Activated naive CD8-positive, alpha-beta T cell treated with anti-CD3 and anti-CD28 coated beads for 36 hours (primary cell): ENCODE data around the gene LAMA3. TPM values are rescaled to one million over a fixed set of nuclear protein-coding genes. Genes with fewer than 3 reads are reported as not detected.
A peak's percentile ranks its signal among the peaks of the same experiment; 100 is the strongest.

Source experiments
- DNase-seq: peaks from one replicate; pipeline ENCODE4 v3.0.0; 2021
- H3K27ac Mint-ChIP-seq: one replicate; pipeline ENCODE4 v1.8.0; 2022; ENCODE audit warnings: mild to moderate bottlenecking, moderate library complexity, mixed read lengths
- H3K27me3 Mint-ChIP-seq: one replicate; pipeline ENCODE4 v1.8.0; 2022; ENCODE audit warnings: mild to moderate bottlenecking, mixed read lengths
- H3K36me3 Mint-ChIP-seq: one replicate; pipeline ENCODE4 v1.8.0; 2021; ENCODE audit warnings: mild to moderate bottlenecking, mixed read lengths
- H3K4me1 Mint-ChIP-seq: one replicate; pipeline ENCODE4 v1.8.0; 2021; ENCODE audit warnings: mixed read lengths
- H3K4me3 Mint-ChIP-seq: one replicate; pipeline ENCODE4 v1.8.0; 2022; ENCODE audit warnings: mild to moderate bottlenecking, moderate library complexity, mixed read lengths
- H3K9me3 Mint-ChIP-seq: one replicate; pipeline ENCODE4 v1.8.0; 2022; ENCODE audit warnings: mixed read lengths
- total RNA-seq, 2 experiments: library from RNA; stranded (reverse); gene quantifications; one replicate each; pipeline ENCODE4 v1.2.3, GENCODE V29; 2021

LAMA3 gene
- total RNA-seq, 2 experiments from 2014 or later = 0.31 to 0.42 TPM

DNA sequence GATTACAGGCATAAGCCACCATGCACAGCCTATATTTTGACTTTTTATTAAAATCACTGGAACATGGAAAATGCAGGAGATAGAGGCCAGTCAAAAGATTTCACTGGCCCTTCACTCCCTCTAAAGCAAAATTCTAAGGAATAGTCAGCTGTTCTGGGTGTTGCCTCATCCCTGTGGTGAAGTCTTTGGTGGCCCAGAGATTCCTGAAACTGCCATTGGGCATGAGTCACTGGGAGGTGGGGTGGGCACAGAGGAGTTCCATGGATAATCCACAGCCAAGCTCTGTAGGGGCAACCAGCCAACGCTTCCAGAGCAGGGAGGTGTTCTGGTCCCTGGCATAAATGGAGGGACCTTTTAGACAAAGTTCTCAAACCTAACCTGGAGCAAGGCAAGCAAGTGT lies 235.6 kb downstream of the LAMA3 start:
- H3K36me3 Mint-ChIP-seq = no peaks in the 10 kb centered on the region
- no peaks in the 10 kb centered on the region for H3K9me3 Mint-ChIP-seq
- peaks cover 6% of the 10 kb centered on the region for H3K4me1 Mint-ChIP-seq
- no peak overlapping the region for H3K27ac Mint-ChIP-seq
- no peak for DNase-seq
- peaks cover 5% of the 10 kb centered on the region for H3K27me3 Mint-ChIP-seq
- no peak overlapping the region for H3K4me3 Mint-ChIP-seq

DNA sequence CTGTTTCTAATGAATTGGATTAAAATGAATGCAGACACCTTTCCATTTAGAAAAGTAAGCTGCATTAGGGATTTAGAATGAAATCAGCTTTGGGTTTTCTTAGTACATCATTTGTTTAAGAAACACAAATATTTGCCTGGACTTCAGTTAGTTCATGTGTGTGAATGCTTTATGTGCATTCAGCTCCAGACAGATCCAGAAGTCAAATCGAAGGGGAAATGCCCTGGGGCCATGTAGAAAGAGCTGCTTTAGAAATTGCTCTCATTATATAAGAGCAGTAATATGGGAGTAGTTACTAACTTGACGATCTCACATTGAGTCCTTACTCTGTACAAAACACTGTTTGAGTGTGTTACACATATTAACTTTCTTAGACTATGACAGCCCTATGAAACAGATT lies 237.3 kb downstream of the LAMA3 start:
- Mint-ChIP-seq H3K4me1 (peaks cover 8% of the 10 kb centered on the region), H3K27me3 (peaks cover 5% of the 10 kb centered on the region), H3K27ac (no peak overlapping the region), H3K36me3 (no peaks in the 10 kb centered on the region), H3K4me3 (no peak overlapping the region), H3K9me3 (no peaks in the 10 kb centered on the region)
- DNase-seq = no peak

DNA sequence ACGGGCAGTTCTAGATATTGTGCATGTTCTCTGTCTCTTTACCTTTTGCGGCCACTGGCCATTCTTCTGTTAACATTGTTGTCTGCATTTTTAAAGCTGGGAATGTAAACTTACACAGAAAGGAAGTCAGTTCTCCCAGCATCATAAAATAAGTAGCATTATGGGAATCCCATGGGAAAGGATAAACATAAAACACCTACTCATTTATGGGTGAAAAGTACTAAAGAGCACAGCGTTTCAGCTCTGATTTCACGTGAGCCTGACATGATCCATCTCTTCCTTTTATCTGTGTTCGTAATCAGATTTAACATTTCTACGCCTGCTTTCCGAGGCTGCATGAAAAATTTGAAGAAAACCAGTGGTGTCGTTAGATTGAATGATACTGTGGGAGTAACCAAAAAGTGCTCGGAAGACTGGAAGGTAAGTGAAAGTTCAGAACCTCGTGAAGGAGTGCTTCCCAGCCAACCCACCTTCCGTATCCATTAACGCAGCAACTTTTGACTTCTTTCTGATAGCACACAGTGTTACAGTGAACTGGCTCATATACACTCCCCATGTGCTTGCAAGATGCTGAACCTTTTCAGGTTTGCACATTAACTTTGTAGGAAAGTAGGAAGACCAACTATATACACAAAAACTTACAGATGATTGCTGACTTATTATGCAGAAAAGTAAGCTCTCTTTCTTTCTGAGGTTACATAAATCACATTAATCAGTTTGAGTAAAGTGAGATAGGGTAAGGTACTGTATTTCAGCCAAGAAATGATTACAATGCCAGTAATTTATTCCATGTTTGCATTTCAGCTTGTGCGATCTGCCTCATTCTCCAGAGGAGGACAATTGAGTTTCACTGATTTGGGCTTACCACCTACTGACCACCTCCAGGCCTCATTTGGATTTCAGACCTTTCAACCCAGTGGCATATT lies 238.8 kb downstream of the LAMA3 start:
- Mint-ChIP-seq H3K9me3 (no peaks in the 10 kb centered on the region), H3K27me3 (peaks cover 3% of the 10 kb centered on the region), H3K36me3 (no peaks in the 10 kb centered on the region), H3K27ac (no peak overlapping the region), H3K4me1 (peaks cover 8% of the 10 kb centered on the region), H3K4me3 (no peak overlapping the region)
- DNase-seq = no peak

DNA sequence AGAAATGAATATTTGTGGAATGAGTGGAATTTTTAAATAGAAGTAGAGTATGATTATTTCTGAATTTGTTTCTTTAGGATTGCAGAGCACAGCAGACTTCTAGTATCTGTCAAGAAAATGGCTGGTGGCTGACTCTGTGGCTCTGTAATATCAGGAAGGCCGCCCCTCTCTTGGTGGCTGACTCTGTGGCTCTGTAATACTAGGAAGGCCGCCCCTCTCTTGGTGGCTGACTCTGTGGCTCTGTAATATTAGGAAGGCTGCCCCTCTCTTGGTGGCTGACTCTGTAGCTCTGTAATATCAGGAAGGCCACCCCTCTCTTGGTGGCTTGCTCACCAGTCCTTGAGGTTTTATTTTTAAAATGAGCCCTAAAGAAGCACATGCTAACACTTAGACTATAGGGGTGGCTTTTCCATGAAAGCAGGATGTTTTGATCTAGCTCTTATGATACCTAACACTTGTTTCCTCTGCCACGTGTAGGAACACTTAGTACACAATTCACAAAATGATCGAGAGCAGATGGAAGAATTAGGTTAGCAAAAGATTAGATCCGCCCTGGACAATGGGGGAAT lies 240.2 kb downstream of the LAMA3 start:
- Mint-ChIP-seq H3K36me3 (no peaks in the 10 kb centered on the region), H3K4me3 (peak overlapping the region; percentile 22), H3K27ac (peak overlapping the region; percentile 73), H3K4me1 (peaks cover 12% of the 10 kb centered on the region), H3K27me3 (no peaks in the 10 kb centered on the region), H3K9me3 (no peaks in the 10 kb centered on the region)
- peak; percentile 11 for DNase-seq

DNA sequence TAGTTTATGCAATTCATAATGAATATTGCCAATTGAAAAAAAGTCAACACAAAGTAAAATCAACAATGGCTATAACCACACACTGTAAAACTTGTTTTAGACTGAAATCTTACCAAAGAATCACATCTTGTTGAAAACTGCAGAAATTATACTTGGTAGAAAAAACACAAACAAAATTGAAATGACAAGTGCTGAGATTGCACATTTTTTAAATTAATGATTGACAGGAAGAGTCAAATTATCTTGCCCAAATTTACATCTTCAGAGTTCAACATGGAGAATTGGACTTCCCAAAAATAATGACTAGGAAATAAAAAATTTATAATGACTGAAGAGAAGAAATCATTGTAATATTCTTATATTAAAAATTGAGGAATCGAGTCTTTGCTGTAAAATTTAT lies 240.7 kb downstream of the LAMA3 start:
- DNase-seq = no peak
- H3K4me1 Mint-ChIP-seq = peaks cover 13% of the 10 kb centered on the region
- H3K27me3 Mint-ChIP-seq = peaks cover 2% of the 10 kb centered on the region
- H3K9me3 Mint-ChIP-seq = no peaks in the 10 kb centered on the region
- H3K36me3 Mint-ChIP-seq = no peaks in the 10 kb centered on the region
- no peak overlapping the region for H3K4me3 Mint-ChIP-seq
- H3K27ac Mint-ChIP-seq = no peak overlapping the region

DNA sequence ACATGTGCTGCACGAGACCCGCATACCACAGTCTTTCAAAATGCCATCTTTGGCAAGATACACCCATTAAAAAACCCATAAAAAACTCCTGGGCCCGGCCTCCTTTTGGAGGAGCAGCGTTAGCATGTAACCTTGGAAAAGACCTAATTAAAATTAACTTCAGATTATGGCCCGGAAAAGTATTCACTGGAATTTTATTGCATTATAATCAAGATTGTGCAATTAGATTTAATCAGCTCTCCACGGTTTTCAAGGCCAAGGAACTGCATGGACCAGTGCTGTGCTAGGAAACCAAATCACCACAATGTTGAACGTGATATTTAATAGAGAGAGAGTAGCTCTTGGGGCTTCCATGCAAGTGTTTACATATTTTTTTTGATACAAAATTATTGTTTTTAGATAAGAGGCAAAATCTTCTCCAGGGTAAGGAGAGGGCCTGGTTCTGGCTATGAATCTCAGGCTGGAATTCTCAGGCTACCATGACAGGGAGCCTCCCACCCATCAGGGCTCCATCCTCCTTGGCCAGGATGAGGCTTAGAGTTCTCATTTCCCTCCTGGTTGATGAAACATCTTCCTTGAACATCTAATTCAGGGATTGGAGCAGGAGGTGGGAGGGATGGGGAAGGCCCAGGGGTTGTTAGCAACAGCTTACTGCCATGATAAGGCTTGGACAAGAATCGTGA lies 243.3 kb downstream of the LAMA3 start:
- no peak overlapping the region for H3K27ac Mint-ChIP-seq
- H3K4me1 Mint-ChIP-seq = peaks cover 32% of the 10 kb centered on the region
- no peak for DNase-seq
- H3K27me3 Mint-ChIP-seq = peaks cover 3% of the 10 kb centered on the region
- no peaks in the 10 kb centered on the region for H3K36me3 Mint-ChIP-seq
- H3K9me3 Mint-ChIP-seq = no peaks in the 10 kb centered on the region
- no peak overlapping the region for H3K4me3 Mint-ChIP-seq

DNA sequence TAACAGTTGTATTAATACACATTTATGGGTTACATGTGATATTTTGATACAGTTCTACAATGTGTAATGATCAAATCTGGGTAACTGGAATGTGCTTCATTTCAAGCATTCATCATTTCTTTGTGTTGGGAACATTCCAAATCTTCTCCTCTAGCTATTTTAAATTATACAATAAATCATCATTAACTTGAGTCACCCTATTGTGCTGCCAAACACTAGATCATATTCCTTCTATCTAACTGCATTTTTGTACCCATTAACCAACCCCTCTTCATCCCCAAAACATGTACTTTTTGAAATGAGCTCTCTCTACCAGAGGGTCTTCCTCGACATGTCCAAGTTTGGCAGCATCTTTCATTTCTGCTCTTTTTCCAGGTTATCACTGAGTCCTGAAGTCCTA lies 244.2 kb downstream of the LAMA3 start:
- Mint-ChIP-seq H3K27me3 (peaks cover 3% of the 10 kb centered on the region), H3K27ac (no peak overlapping the region), H3K4me3 (no peak overlapping the region), H3K36me3 (no peaks in the 10 kb centered on the region), H3K9me3 (no peaks in the 10 kb centered on the region), H3K4me1 (peaks cover 38% of the 10 kb centered on the region)
- no peak for DNase-seq

DNA sequence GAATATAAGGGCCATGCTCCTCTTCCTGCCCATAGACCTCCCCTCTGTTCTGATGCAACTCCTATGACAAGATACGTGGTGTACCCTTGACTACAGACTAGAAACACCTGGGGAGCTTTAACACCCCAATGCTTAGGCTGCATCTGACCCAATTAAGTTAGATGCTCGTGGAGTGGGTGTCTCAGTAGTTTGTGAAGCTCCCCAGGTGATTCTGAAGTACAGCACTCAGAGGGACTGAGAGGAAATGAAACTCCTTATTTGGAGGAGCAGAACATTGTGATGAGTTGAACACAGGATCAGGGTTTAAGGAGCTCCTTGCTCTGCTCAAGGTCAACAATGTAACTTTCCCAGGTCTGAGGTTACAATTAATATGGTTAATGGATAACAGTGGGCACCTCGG lies 245.0 kb downstream of the LAMA3 start:
- Mint-ChIP-seq H3K9me3 (no peaks in the 10 kb centered on the region), H3K4me1 (peaks cover 45% of the 10 kb centered on the region), H3K36me3 (no peaks in the 10 kb centered on the region), H3K27ac (no peak overlapping the region), H3K4me3 (no peak overlapping the region), H3K27me3 (peaks cover 3% of the 10 kb centered on the region)
- DNase-seq = no peak

DNA sequence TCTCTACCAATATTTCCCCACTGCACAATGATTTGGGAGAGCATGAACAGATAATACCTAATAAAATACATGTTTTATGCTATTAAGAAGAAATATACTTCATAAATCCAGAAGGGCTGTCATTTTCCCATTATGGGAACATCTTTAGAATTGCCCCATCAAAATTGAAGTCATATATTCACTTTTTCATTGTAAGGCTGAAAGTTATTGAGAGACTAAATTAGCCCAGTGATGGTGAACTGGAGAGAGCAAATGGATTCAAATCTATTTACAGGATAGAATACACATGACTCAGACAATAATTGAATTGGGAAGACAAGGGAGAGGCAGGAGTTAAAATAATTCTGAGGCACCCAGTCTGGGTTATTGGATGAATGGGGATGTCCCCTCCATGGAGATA lies 245.6 kb downstream of the LAMA3 start:
- Mint-ChIP-seq H3K4me1 (peaks cover 39% of the 10 kb centered on the region), H3K4me3 (no peak overlapping the region), H3K27ac (no peak overlapping the region), H3K27me3 (peaks cover 3% of the 10 kb centered on the region), H3K36me3 (no peaks in the 10 kb centered on the region), H3K9me3 (no peaks in the 10 kb centered on the region)
- DNase-seq = no peak

DNA sequence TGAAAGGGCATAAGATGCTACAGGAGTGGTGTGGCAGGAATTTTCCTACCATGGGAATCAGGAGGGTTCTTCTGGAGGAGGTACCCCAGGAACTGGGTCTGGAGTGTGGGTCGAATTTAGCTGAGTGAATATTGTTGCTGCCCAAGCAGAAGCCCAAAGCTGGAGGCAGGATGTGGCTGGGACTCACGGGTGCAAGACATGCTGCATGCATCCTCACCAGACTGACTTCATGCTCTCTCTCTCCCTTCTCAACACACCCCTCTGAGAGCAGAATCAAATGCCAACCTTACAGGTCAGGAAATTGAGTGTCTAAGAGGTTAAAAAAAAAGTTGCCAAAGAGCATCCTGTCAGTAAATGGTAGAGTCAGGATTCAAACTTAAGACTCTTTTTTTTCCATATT lies 246.6 kb downstream of the LAMA3 start:
- Mint-ChIP-seq H3K27ac (no peak overlapping the region), H3K27me3 (peaks cover 3% of the 10 kb centered on the region), H3K4me1 (peaks cover 37% of the 10 kb centered on the region), H3K9me3 (no peaks in the 10 kb centered on the region), H3K36me3 (no peaks in the 10 kb centered on the region), H3K4me3 (no peak overlapping the region)
- no peak for DNase-seq

DNA sequence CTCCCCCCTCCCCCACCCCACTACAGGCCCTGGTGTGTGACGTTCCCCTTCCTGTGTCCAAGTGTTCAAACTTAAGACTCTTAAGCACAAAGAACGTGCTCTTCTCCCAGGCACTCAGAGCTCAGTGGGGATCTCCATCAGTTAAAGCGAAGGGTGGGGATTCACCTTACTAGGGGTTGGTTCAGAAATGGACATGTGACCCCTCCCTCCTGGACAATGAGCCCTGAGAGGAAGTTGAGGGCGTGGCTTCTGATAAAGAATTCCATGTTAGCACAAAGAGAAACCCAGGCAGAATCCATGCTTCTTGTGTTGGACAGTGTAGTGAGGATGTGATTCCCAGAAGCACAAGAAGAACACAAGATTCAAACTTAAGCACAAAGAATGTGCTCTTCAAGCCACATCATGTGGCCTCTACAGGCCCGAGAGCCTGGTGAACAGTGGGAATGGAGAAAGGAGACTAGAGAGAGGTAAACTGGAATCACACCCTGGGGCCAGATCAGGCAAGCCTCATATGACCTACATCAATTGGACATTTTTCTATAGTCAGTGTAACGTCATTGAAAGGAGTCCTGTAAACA lies 247.2 kb downstream of the LAMA3 start:
- Mint-ChIP-seq H3K27me3 (peaks cover 3% of the 10 kb centered on the region), H3K4me1 (peaks cover 38% of the 10 kb centered on the region), H3K36me3 (no peaks in the 10 kb centered on the region), H3K9me3 (no peaks in the 10 kb centered on the region), H3K27ac (no peak overlapping the region), H3K4me3 (no peak overlapping the region)
- DNase-seq = no peak

DNA sequence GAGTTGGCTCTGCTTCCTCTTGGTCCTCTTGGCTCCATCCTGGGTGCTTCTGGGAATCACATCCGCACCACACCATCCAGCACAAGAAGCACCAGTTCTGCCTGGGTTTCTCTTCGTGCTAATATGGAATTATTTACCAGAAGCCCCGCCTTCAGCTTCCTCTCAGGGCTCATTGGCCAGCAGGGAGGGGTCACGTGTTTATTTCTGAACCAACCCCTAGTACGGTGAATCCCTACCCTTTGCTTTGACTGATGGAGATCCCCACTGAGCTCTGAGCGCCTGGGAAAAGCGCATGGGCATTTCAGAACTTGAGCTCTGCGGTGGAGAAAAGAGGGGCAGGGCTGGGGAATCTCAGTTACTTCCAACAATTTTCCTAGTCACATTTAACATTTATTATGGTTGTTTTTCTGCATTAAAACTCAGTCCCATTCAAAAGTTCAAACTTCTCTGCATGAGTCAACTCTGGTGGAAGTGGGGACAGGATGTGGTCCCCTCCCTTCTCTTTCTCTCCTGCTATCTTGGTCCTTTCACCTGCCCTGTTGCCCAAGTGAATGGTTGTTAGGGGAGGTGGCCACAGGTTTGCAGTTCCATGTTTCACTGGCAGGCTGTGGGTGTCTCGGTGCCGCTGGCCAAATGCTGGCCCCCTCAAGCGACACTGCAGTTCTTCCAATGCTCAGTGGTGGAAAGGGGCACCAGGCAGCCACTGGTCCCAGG lies 248.9 kb downstream of the LAMA3 start:
- peaks cover 49% of the 10 kb centered on the region for H3K4me1 Mint-ChIP-seq
- no peaks in the 10 kb centered on the region for H3K9me3 Mint-ChIP-seq
- peaks cover 3% of the 10 kb centered on the region for H3K27me3 Mint-ChIP-seq
- H3K36me3 Mint-ChIP-seq = no peaks in the 10 kb centered on the region
- H3K27ac Mint-ChIP-seq = no peak overlapping the region
- H3K4me3 Mint-ChIP-seq = no peak overlapping the region
- peak; percentile 10 for DNase-seq

DNA sequence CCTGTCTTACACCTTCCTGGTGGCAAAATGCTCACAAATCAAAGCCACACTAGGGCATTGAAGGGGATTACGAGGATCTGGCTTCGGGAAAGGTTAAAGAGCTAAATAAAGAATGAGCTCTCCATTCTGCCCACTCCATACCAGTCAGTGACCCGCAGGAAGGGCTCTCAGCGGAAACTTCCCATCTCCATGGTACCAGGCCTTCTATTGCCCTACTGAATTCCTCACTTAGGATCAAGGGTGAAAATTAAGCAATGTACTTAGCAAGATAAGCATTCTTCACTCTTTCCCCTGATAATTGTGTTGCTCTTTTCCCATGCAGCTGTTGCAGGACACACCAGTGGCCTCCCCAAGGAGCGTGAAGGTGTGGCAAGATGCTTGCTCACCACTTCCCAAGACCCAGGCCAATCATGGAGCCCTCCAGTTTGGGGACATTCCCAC lies 249.7 kb downstream of the LAMA3 start:
- no peaks in the 10 kb centered on the region for H3K36me3 Mint-ChIP-seq
- H3K27me3 Mint-ChIP-seq = peaks cover 3% of the 10 kb centered on the region
- H3K4me1 Mint-ChIP-seq = peaks cover 56% of the 10 kb centered on the region
- no peak for DNase-seq
- no peak overlapping the region for H3K4me3 Mint-ChIP-seq
- no peak overlapping the region for H3K27ac Mint-ChIP-seq
- H3K9me3 Mint-ChIP-seq = no peaks in the 10 kb centered on the region

DNA sequence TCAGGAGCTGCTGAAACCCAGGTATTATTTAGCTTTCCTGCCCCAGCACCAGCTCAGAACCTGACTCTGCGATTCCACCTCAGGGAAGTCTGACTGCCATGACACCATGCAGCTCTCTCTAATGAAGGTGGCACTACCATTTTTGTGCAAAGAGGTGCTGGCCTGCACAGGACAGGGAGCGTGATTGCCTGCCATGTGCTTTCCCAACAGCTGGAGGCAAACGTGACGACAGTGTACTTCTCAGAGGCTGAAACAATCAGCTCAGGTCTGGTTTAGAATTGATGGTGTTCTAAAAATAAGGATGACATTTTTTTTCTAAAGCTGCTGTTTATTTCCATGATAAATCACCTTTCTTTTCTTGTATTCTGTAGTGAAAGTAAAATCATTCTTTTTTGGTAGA lies 250.1 kb downstream of the LAMA3 start:
- Mint-ChIP-seq H3K9me3 (no peaks in the 10 kb centered on the region), H3K27ac (no peak overlapping the region), H3K27me3 (peaks cover 3% of the 10 kb centered on the region), H3K4me1 (peaks cover 56% of the 10 kb centered on the region), H3K36me3 (no peaks in the 10 kb centered on the region), H3K4me3 (no peak overlapping the region)
- no peak for DNase-seq

DNA sequence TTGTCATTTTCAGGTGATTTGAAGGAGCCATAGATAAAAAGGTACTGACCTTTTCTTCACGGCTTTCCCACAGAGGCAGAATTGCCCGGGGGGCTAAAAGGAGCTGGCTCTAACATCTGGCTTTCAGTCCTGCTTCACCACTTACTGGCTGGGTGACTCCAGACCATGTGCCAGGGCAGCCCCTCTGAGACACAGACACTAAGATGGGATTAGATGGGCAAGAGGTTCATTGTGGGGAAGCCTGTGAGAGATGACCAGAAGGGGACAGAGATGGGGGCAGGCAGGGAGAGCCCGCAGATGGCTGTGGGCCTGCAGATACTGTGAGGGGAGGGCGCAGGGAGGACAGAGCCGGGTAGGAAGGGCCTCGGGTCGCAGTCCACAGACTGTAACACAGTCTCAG lies 250.6 kb downstream of the LAMA3 start:
- no peaks in the 10 kb centered on the region for H3K9me3 Mint-ChIP-seq
- no peak overlapping the region for H3K27ac Mint-ChIP-seq
- DNase-seq = no peak
- no peaks in the 10 kb centered on the region for H3K36me3 Mint-ChIP-seq
- H3K27me3 Mint-ChIP-seq = peaks cover 3% of the 10 kb centered on the region
- no peak overlapping the region for H3K4me3 Mint-ChIP-seq
- peaks cover 57% of the 10 kb centered on the region for H3K4me1 Mint-ChIP-seq
